HepG2 (cell line): ENCODE results near the gene SMAD3. TPM values are rescaled to one million over a fixed set of nuclear protein-coding genes. Genes with fewer than 3 reads are reported as not detected.

Source experiments
- ATF3 ChIP-seq: sonication (generic); formaldehyde crosslinking; IDR thresholded peaks from 2 replicates; pipeline ENCODE4 v1.4.0; 2020; ENCODE audit warnings: missing genetic modification reagents
- ERF ChIP-seq: IDR thresholded peaks from 2 replicates; pipeline ENCODE4 v1.6.1; 2018; ENCODE audit warnings: missing biosample characterization, missing genetic modification reagents
- ETV6 ChIP-seq: sonication (generic); formaldehyde crosslinking; conservative IDR thresholded peaks from 2 replicates; pipeline ENCODE4 v1.4.0; 2020; ENCODE audit warnings: missing genetic modification reagents
- FUBP1 ChIP-seq: sonication (generic); formaldehyde crosslinking; IDR thresholded peaks from 2 replicates; pipeline ENCODE4 v1.5.1; 2020; ENCODE audit warnings: missing genetic modification reagents, mild to moderate bottlenecking, borderline replicate concordance
- KAT2B ChIP-seq: fragments of 150-350 bp; IDR thresholded peaks from 2 replicates; pipeline ENCODE4 v1.6.1; 2014; ENCODE audit warnings: low read depth, low read length, borderline replicate concordance
- LBX2 ChIP-seq: sonication (generic); formaldehyde crosslinking; IDR thresholded peaks from 2 replicates; pipeline ENCODE4 v1.5.0; 2020; ENCODE audit warnings: missing genetic modification reagents, mild to moderate bottlenecking, borderline replicate concordance
- PBX2 ChIP-seq: IDR thresholded peaks from 2 replicates; pipeline ENCODE4 v1.6.1; 2016; ENCODE audit warnings: control low read depth
- SALL1 ChIP-seq: sonication (generic); formaldehyde crosslinking; IDR thresholded peaks from 2 replicates; pipeline ENCODE4 v1.8.0; 2022; ENCODE audit warnings: mild to moderate bottlenecking, missing genetic modification reagents
- SATB2 ChIP-seq: sonication (generic); formaldehyde crosslinking; IDR thresholded peaks from 2 replicates; pipeline ENCODE4 v1.5.0; 2020; ENCODE audit warnings: missing genetic modification reagents
- ZNF263 ChIP-seq: sonication (generic); formaldehyde crosslinking; IDR thresholded peaks from 2 replicates; pipeline ENCODE4 v1.4.0; 2020; ENCODE audit warnings: missing genetic modification reagents
- ZNF382 ChIP-seq: sonication (generic); formaldehyde crosslinking; IDR thresholded peaks from 2 replicates; pipeline ENCODE4 v1.5.0; 2020; ENCODE audit warnings: missing genetic modification reagents, mild to moderate bottlenecking, borderline replicate concordance
- ZNF501 ChIP-seq: sonication (generic); formaldehyde crosslinking; IDR thresholded peaks from 2 replicates; pipeline ENCODE4 v1.5.1; 2020; ENCODE audit warnings: mild to moderate bottlenecking, moderate library complexity, missing genetic modification reagents
- ZNF549 ChIP-seq: sonication (generic); formaldehyde crosslinking; IDR thresholded peaks from 2 replicates; pipeline ENCODE4 v1.5.0; 2020; ENCODE audit warnings: missing genetic modification reagents
- ZNF562 ChIP-seq: sonication (generic); formaldehyde crosslinking; IDR thresholded peaks from 2 replicates; pipeline ENCODE4 v1.8.0; 2022; ENCODE audit warnings: missing genetic modification reagents, borderline replicate concordance
- ZNF788 ChIP-seq: sonication (generic); formaldehyde crosslinking; IDR thresholded peaks from 2 replicates; pipeline ENCODE4 v1.5.0; 2020; ENCODE audit warnings: mild to moderate bottlenecking, missing genetic modification reagents, borderline replicate concordance
- polyA plus RNA-seq, 8 experiments: library from polyadenylated mRNA; depleted of rRNA in 3 of 8; stranded (reverse) in 7 of 8; unstranded in 1 of 8; fragments of >200 nt; fragmentation: Illumina TruSeq in 4 of 8; extraction: Trizol in 4 of 8; gene quantifications; 2 replicates each; pipeline versions ENCODE4 v1.2.1 to v1.2.3, GENCODE V29; 2011 to 2016; ENCODE audit warnings: low read depth in 4 of 8, missing spikeins in 1 of 8, mixed read lengths in 1 of 8; ENCODE audit not compliant: insufficient read depth in 1 of 8
- total RNA-seq, 5 experiments: library from RNA; depleted of rRNA; stranded (reverse); fragments of >200 nt; fragmentation: Illumina TruSeq; extraction: Trizol; gene quantifications; 2 replicates each; pipeline ENCODE4 v1.2.3, GENCODE V29; 2016; ENCODE audit warnings: low read depth in 1 of 5
- TF ChIP-seq, protein P1 (sequence below): IDR thresholded peaks from 2 replicates; pipeline ENCODE4 v1.6.1; 2012; ENCODE audit warnings: inconsistent platforms
- TF ChIP-seq, protein P2 (sequence below): sonication (generic); formaldehyde crosslinking; IDR thresholded peaks from 2 replicates; pipeline ENCODE4 v1.4.0; 2020; ENCODE audit warnings: missing genetic modification reagents
- TF ChIP-seq, protein P3 (sequence below): sonication (generic); formaldehyde crosslinking; IDR thresholded peaks from 2 replicates; pipeline ENCODE4; 2020; ENCODE audit warnings: missing genetic modification reagents, mild to moderate bottlenecking, borderline replicate concordance

The SMAD3 gene
- total and polyA plus RNA-seq, 2 of the 13 experiments (the other 11 are each of a cell fraction or from before 2014, with no cell fraction given), result 8.6 to 56.3 TPM

DNA sequence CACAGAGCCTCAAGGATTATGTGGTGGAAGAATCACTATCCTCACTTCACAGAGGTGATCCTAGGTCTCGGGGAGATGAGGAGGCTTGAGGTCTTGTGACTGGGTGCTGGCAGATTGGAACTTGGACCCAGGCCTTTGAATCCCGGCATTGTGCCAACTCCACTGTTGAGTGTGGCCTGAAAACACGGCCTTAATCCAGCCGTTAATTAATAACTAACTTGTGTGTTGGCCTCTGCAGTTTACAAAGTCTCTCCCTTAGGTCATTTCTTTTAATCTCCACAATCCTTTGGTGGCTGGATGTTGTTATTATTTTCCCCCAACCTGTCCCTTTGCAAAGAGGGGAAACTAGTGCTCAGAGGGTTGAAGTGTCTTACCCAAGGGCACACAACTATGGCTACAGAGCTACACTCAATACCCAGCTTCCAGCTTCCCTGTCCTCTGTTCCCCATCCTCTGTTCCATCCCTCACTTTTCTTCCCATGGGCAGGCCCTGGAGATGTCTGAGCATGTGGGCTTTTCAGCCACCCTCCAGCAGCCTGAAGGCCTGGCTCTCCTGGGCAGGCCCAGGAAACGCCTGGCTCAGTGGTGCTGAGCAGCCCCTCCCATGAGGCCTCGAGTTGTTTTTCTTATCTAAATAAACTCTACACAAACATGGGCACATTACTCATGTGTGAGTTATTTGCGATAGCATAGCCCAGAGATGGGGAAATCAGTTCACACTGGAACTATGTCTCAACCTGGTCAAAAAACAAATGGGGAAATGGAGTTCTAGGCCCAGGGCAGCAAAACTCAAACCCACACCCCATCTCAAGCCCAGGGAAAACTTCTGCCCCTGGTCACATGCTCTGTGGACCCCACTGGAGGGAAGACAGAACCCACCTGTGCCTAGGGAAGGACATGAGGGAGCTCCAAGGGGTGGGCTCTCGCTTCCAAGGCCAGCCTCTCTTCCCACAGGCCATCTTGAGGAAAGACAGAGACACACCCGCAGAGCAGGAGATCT is 16.8 kb upstream of the SMAD3 start (continued):
- TF ChIP-seq ATF3 (CRISPR knock-in tag) (peak; percentile 88), ZNF562 (CRISPR knock-in tag) (no peak), LBX2 (CRISPR knock-in tag) (no peak), ERF (CRISPR knock-in tag) (no peak; the same call in 1 of the 2 replicates), FUBP1 (no peak), ZNF263 (no peak), ZNF549 (CRISPR knock-in tag) (no peak), SALL1 (peak; percentile 78), ZNF501 (0 out of 2 replicates have a peak, but pooled peaks have one; percentile 36), PBX2 (CRISPR knock-in tag) (no peak), ETV6 (no peak), ZNF382 (CRISPR knock-in tag) (no peak), SATB2 (CRISPR knock-in tag) (0 out of 2 replicates have a peak, but pooled peaks have one; percentile 6), KAT2B (no peak), ZNF788 (CRISPR knock-in tag) (peak; percentile 51; the same call in 1 of the 2 replicates)
- TF ChIP-seq, protein P1, sequence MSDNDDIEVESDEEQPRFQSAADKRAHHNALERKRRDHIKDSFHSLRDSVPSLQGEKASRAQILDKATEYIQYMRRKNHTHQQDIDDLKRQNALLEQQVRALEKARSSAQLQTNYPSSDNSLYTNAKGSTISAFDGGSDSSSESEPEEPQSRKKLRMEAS, result peak; percentile 30; the same call in 1 of the 2 replicates
- TF ChIP-seq, protein P2, sequence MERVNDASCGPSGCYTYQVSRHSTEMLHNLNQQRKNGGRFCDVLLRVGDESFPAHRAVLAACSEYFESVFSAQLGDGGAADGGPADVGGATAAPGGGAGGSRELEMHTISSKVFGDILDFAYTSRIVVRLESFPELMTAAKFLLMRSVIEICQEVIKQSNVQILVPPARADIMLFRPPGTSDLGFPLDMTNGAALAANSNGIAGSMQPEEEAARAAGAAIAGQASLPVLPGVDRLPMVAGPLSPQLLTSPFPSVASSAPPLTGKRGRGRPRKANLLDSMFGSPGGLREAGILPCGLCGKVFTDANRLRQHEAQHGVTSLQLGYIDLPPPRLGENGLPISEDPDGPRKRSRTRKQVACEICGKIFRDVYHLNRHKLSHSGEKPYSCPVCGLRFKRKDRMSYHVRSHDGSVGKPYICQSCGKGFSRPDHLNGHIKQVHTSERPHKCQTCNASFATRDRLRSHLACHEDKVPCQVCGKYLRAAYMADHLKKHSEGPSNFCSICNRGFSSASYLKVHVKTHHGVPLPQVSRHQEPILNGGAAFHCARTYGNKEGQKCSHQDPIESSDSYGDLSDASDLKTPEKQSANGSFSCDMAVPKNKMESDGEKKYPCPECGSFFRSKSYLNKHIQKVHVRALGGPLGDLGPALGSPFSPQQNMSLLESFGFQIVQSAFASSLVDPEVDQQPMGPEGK (CRISPR knock-in tag), result peak; percentile 73
- TF ChIP-seq, protein P3, sequence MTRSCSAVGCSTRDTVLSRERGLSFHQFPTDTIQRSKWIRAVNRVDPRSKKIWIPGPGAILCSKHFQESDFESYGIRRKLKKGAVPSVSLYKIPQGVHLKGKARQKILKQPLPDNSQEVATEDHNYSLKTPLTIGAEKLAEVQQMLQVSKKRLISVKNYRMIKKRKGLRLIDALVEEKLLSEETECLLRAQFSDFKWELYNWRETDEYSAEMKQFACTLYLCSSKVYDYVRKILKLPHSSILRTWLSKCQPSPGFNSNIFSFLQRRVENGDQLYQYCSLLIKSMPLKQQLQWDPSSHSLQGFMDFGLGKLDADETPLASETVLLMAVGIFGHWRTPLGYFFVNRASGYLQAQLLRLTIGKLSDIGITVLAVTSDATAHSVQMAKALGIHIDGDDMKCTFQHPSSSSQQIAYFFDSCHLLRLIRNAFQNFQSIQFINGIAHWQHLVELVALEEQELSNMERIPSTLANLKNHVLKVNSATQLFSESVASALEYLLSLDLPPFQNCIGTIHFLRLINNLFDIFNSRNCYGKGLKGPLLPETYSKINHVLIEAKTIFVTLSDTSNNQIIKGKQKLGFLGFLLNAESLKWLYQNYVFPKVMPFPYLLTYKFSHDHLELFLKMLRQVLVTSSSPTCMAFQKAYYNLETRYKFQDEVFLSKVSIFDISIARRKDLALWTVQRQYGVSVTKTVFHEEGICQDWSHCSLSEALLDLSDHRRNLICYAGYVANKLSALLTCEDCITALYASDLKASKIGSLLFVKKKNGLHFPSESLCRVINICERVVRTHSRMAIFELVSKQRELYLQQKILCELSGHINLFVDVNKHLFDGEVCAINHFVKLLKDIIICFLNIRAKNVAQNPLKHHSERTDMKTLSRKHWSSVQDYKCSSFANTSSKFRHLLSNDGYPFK, result peak; percentile 43; the same call in 1 of the 2 replicates
